SKM-1 (cell line): ENCODE measurements around the gene B4GALNT4.
A peak's percentile ranks its signal among the peaks of the same experiment; 100 is the strongest.
"Not testable (repeated sequence)": the region's sequence is repeated elsewhere in the genome, so short reads cannot be mapped to it uniquely, and the experiment has no call there.

Experiments used
- DNase-seq: peaks from one replicate; lab custom pipeline; 2025; ENCODE audit not compliant: unreplicated experiment; lab: John Stamatoyannopoulos, UW

B4GALNT4 gene, protein sequence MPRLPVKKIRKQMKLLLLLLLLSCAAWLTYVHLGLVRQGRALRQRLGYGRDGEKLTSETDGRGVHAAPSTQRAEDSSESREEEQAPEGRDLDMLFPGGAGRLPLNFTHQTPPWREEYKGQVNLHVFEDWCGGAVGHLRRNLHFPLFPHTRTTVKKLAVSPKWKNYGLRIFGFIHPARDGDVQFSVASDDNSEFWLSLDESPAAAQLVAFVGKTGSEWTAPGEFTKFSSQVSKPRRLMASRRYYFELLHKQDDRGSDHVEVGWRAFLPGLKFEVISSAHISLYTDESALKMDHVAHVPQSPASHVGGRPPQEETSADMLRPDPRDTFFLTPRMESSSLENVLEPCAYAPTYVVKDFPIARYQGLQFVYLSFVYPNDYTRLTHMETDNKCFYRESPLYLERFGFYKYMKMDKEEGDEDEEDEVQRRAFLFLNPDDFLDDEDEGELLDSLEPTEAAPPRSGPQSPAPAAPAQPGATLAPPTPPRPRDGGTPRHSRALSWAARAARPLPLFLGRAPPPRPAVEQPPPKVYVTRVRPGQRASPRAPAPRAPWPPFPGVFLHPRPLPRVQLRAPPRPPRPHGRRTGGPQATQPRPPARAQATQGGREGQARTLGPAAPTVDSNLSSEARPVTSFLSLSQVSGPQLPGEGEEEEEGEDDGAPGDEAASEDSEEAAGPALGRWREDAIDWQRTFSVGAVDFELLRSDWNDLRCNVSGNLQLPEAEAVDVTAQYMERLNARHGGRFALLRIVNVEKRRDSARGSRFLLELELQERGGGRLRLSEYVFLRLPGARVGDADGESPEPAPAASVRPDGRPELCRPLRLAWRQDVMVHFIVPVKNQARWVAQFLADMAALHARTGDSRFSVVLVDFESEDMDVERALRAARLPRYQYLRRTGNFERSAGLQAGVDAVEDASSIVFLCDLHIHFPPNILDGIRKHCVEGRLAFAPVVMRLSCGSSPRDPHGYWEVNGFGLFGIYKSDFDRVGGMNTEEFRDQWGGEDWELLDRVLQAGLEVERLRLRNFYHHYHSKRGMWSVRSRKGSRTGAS

DNA sequence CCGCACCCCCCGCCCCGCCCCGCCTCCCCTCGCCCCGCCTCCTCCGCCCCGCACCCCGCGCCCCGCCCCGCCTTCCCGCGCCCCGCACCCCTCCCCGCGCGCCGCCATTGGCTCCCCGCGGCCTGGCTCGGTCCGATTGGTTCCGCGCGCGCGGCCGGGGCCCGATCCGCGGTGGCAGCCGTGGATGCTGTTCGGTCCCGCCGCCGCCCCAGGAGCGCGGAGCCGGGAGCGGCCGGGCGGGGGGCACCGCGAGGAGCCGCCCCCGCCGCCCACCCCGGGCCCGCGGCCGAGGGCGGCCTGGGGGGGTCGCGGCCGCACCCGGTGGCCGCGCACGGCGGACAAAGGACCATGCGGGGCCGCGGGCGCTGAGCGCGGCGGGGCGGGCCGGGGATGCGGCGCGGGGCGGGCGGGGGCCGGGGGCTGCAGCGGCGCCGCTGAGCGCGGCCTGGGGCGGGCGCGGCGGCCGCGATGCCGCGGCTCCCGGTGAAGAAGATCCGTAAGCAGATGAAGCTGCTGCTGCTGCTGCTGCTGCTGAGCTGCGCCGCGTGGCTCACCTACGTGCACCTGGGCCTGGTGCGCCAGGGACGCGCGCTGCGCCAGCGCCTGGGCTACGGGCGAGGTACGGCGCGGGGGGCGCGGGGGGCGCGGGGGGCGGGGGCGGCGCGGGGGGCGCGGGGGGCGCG lies at the start of gene B4GALNT4:
B4GALNT4 (plus strand) TSS at position 164 of the 683 bp plus-strand sequence; CDS start at position 469, 305 bp downstream.
- no peak for DNase-seq

DNA sequence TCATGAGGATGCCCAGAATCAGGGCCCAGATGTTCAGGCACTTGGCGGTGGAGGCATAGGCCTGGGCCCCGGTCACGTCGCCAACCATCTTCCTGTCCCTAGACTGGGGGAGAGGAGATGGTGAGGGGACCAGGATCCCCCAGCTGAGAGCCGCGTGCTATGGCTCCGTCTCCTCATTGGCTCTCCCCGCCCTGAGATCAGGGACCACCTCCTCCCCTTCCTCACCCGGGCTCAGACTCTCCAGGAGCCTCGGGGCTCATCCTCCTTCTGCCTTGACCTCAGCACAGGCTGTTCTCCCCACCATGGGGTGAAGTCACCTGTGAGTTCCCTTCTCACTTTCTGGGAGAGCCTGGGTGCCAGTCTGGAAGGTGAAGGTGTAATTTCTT lies 49.4 kb upstream of the B4GALNT4 start:
- DNase-seq, result not testable (repeated sequence)

DNA sequence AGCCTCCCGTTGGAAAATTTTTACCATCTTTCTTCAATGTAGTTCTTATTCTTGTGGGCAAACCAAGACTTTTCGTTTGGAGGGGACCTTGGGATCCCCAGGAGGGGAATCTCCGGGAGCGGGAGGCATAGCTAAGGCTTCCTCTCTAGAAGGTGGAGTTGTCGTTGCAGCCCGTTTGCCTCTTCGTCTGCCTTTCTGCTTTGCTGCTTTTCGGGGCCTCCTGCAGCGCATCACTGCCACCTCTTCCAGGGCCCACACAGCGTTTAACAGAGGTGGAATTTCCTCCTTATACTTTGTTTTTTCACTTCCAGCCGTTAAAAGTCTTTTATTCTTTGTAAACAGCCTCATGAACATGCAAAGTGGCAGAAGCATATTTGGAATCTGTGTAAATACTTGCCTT lies 45.1 kb upstream of the B4GALNT4 start:
- DNase-seq, result no peak

DNA sequence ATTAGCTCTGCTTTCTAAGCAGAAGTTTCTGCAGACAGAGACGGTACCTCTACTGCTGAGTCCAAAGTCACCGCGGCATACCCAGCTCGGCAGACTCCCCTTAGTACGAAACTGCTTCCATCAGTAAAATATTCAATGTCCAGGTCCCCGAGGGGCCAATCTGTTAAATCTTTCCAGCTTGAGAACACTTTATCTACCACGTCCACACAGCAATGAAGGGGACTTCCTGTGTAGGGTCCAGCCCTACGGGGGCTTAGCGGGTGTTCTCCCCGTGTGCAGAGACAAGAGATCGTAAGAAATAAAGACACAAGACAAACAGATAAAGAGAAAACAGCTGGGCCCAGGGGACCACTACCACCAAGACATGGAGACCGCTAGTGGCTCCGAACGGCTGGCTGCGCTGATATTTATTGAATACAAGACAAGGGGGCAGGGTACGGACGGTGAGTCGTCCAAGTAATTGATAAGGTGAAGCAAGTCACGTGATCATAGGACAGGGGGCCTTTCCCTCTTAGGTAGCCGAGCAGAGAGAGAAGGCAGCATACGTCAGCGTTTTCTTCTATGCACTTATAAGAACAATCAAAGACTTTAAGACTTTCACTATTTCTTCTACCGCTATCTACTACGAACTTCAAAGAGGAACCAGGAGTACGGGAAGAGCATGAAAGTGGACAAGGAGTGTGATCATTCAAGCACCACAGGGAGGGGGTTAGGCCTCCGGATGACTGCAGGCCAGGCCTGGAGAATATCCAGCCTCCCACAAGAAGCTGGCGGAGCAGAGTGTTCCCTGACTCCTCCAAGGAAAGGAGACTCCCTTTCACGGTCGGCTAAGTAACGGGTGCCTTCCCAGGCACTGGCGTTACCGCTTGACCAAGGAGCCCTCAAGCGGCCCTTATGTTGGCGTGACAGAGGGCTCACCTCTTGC lies 44.4 kb upstream of the B4GALNT4 start:
- not testable (repeated sequence) for DNase-seq

DNA sequence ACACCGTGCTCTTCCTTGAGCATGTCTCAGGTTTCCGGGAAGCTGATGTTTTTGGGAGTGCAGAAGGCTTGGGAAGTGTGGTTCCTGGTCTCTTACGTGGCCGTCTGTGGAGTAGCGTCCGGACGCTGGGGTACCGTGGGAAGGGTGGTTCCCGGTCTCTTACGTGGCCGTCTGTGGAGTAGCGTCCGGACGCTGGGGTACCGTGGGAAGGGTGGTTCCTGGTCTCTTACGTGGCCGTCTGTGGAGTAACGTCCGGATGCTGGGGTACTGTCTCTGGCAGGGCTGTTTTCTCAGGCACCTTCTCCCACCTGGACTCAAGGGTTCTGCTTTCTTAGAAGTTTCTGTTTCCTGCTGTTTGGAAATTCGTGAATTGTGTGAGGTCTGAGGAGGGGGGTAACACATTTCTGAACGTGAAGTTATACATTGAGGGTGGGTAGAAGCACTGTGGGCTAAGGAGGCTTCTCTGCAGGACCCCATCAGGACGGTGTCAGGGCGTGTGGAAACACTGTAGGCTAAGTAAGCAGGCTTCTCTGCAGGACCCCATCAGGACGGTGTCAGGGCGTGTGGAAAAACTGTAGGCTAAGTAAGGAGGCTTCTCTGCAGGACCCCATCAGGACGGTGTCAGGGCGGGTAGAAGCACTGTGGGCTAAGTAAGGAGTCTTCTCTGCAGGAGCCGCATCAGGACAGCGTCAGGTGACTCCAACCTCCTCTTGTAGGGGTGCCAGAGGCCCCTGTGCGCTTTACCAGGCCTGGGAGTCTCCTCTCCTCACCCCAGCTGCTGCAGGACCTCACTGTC lies 43.3 kb upstream of the B4GALNT4 start:
- no peak for DNase-seq

DNA sequence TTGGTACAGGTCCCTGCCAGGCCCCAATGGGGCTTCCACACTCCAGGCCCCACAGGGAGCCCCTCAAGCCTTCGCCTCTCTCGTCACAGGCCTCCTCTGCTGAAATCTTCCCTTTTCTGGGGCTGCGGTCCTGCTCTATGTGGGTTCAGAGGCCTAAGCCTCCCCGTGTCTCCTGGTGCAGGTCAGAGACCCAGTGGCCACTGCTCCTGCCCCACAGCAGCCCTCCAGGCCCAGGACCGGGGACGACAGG lies 42.8 kb upstream of the B4GALNT4 start:
- DNase-seq, result no peak

DNA sequence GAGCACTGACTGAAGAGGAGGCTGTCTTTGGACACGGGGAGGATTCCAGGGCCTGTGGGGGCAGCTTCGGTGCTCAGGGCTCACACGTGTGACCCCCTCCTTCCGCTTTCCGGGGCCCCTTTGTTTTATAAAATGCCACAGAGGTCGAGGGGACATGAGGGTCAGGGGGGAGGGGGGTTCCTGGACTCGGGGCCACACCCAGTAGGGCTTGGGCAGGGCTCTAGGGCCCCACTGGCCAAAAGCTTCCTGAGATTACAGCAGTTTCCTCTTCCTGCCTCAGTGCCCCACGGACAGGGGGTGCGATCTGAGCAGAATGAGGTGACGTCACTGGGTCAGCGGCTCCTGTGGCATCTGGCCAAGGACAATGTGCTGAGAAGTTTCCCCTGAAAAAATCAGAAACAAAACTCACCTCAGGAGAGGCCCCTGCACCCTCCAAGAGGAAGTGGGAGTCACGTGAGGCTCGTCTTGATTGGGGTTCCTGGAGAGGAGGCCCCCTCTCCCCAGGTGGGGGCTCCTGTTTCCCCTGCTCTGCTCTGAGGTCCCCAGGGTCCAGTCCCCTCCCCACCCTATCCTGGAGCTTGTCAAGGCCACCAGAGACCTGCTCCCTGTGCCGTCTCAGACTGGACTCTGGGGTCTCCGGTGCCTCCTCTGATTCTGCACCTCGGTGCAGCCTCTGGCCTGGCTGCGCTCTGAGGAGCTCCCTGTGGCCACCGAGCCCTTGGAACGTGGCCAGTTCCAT lies 42.3 kb upstream of the B4GALNT4 start:
- DNase-seq, result peak; percentile 85

DNA sequence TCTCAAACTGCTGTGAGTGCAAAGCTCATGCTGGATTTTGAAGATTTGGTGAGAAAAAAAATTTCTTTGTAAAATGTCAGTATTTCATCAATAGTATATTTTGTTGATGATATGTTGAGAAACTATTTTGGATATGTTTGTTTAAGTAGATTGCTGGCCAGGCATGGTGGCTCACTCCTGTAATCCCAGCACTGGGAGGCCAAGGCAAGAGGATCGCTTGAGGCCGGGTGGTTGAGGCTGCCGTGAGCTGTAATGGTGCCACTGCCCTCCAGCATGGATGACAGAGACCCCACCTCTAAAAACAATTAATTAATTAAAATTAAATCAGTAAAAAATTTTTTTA lies 41.7 kb upstream of the B4GALNT4 start:
- DNase-seq, result no peak

DNA sequence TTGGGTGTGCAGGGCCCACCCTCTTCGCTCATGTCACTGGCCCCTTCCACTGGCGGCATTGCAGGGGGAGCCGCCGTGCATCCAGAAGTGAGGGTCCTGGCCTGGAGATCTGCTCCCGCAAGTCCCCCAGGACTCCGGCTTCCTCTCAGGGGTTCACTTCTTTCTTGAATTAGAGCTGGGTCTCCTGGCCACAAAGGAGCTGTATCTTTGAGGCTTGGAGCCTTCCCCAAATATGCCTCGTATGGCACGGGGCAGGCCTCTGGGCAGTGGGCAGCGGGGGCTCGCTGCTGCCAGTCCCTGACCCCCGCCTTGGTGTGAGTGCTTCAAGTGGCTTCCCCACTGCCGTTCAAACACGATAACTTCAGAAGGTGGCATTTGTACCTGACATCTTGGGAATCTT lies 41.3 kb upstream of the B4GALNT4 start:
- DNase-seq, result no peak

DNA sequence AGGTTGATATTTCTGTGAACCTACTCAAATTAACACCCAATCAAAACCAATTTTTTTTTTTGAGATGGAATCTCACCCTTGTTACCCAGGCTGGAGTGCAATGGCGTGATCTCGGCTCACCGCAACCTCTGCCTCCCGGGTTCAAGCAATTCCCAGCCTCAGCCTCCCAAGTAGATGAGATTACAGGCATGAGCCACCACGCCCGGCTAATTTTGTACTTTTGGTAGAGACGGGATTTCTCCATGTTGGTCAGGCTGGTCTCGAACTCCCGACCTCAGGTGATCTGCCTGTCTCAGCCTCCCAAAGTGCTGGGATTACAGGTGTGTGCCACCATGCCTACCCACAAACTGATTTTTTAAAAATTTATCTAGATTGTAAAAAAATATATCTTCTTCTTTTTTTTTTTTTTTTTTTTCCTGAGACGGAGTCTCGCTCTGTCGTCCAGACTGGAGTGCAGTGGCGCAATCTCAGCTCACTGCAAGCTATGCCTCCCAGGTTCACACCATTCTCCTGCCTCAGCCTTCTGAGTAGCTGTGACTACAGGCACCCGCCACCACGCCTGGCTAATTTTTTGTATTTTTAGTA lies 40.7 kb upstream of the B4GALNT4 start:
- not testable (repeated sequence) for DNase-seq

DNA sequence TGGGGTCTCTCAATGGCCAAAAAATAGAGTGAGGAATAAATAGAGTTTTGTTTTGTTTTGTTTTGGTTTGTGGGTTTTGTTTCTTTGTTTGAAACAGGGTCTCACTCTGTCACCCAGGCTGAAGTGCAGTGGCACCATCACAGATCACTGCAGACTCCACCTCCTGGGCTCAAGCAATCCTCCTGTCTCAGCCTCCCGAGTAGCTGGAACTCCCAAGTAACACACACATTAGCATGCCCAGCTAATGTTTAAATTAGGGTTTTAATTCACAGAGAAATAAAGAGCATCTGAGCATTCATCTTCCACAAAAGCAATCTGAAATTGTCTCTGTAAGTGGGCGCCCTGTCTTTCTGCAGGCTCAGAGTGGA lies 39.4 kb upstream of the B4GALNT4 start:
- DNase-seq, result no peak

DNA sequence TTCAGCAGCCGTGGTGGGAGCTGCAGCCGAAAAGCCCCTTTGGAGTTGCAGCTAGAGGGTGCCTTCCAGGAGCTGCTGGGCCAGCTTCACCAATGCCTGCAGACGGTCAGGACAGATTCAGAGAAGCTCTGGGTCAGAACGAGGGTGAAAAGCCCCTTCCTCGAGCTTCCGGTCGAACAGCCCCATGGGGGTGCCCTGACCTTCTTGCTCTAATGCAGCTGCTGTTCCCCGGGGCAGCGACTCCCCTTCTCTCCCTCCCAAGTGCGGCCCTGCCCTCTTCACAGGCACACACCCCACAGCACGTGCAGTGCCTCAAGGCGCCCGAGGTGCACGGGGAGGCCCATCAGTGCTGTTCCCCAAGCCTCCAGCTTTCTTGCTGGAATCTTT lies 39.0 kb upstream of the B4GALNT4 start:
- DNase-seq, result no peak

DNA sequence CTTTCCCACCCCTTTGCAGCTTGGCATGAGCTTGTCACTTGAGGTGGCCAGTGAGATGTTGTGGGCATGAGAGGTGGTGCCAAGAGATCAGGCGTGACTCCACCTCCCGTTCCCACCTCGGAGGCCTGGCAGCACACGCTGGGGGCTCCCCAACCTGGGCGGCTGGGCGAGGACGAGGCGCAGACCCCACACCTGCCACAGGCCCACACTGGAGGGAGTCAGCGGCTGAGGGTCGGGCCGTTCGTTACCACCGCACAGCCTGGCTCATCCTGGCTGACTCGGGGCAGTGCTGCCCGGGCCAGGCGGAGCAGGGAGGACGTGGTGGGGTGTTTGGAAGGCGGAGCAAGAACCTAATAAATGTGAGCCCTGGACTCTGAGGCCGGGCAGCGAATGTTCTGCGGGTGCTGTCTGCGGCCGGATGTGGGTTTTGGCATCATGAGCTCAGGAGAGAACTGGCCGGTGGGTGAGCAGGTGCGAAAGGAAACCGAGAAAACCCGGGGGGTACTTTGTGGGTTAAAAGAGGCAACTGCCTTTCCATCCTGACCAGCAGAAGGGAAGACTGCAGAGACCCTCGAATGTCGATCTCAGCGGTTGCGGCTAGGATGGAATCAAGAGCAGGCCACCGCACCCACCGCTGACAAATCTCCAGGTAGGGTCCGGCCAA lies 38.5 kb upstream of the B4GALNT4 start:
- no peak for DNase-seq

DNA sequence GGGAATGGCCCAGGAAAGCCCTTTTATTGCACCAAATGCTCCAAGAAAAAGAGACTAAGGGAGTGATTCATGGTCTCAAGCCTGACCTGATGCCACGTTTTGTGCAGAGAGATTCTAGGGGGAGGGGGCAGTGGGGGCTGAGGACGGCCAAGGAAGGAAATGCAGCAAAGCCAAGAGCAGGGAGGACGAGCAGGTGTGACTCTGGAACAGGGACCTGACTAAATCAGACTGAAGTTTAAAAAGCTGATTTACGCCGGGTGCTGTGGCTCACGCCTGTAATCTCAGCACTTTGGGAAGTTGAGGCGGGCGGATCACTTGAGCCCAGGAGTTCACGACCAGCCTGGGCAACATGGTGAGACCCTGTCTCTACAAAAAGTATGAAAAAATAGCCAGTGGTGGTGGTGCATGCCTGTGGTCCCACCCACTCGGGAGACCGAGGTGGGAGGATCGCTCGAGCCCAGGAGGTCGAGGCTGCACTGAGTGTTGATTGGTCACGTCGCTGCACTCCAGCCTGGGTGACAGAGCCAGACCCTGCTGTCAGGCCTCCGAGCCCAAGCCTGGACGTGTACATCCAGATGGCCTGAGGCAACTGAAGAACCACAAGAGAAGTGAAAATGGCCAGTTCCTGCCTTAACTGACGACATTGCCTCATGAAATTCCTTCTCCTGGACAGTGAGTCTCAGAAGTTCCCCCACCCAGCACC lies 37.8 kb upstream of the B4GALNT4 start:
- no peak for DNase-seq

DNA sequence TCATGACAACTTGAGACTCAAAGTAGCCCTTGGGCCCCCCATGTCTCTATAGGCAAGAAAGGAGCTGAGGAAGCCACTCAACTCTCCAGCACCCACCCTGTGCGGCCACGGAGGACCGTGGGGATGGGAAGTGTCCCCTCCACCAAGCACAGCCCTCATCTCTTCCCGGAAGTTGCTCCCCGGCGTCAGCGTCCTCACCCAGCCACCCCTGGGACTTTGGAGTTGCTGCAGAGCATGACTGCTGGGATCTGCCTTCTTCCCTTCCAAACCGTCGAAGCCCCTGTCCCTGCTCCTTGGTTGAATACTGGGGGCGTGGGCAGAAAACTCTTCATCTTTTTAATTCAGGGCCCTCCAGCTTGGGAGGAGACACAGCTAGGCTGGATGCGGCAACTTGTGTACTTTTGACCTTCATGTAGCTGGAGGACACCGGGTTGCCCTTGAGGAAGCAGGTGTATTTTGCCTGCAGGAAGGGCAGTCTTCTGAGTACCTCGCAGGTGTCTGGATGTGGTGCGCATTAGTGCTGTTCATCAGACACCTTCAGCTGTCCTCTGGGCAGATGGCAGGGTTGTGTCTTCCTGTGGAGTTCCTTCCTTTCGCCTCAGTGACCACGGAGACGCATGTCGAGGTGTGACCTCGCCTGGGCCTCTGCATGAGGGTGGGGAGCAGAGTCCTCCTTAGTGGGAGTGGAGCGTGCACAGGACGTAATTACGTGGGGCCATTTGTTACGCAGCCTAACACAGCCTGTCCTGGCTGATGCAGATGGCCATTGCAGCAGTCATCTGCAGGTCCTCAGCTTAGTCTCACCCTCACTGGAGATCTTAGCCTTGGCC lies 36.4 kb upstream of the B4GALNT4 start:
- no peak for DNase-seq

DNA sequence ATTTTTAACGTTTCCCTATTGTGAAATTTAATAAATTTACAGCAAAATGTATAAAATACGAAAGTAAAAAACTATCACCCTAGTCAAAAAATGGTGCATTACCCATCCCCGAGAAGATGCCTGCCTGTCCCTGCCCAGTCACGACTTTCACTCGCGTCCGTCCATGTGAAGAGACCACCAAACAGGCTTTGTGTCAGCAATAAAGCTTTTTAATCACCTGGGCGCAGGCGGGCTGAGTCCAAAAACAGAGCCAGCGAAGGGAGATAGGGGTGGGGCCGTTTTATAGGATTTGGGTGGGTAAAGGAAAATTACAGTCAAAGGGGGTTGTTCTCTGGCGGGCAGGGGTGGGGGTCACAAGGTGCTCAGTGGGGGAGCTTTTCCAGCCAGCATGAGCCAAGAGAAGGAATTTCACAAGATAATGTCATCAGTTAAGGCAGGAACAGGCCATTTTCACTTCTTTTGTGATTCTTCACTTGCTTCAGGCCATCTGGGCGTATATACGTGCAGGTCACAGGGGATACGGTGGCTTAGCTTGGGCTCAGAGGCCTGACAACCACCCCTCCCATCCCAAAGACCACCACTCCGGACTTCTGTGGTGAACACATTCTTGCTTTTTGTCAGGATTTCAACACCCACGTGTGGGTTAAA lies 35.6 kb upstream of the B4GALNT4 start:
- not testable (repeated sequence) for DNase-seq
